H1 (cell line): Measurements from ENCODE around the gene MTERF2. TPM values are rescaled to one million over a fixed set of nuclear protein-coding genes. Genes with fewer than 3 reads are reported as not detected.

Experiments
- CTCF ChIA-PET: fragments of 300-600 bp; sonication (Branson Sonifier 250); formaldehyde crosslinking; loops from one replicate; lab custom pipeline; 2021; ENCODE audit not compliant: partially characterized antibody; lab: Charles Lee
- POLR2A ChIA-PET: fragments of 300-600 bp; sonication (Branson Sonifier 250); formaldehyde crosslinking; loops from one replicate; lab custom pipeline; 2021; ENCODE audit warnings: inconsistent platforms; ENCODE audit not compliant: partially characterized antibody; lab: Charles Lee
- DNase-seq, 2 experiments: peaks; one replicate each; pipeline versions ENCODE4 v3.0.0 to v3.0.0-alpha.2; 2010 to 2022; ENCODE audit warnings: low spot score in 2 of 2, low read depth in 1 of 2, mixed read lengths in 1 of 2
- FAIRE-seq: peaks from 2 replicates; lab custom pipeline; 2011; peaks lifted over from hg19 to GRCh38; lab: Jason Lieb, UNC
- H2AFZ ChIP-seq: 2 replicates; pipeline ENCODE4 v1.8.1; 2012; ENCODE audit warnings: low read length, inconsistent platforms
- H2AK5ac ChIP-seq: 2 replicates; pipeline ENCODE4 v1.6.1; 2013; ENCODE audit warnings: low read depth, low read length
- H2BK120ac ChIP-seq: replicated peaks from 2 replicates; pipeline ENCODE3; 2013; ENCODE audit warnings: low read depth, low read length, inconsistent platforms
- H2BK12ac ChIP-seq: 2 replicates; pipeline ENCODE4 v1.6.1; 2013; ENCODE audit warnings: low read depth, low read length
- H2BK15ac ChIP-seq: 2 replicates; pipeline ENCODE4 v1.6.1; 2013; ENCODE audit warnings: low read length
- H2BK20ac ChIP-seq: 2 replicates; pipeline ENCODE4 v1.6.1; 2013; ENCODE audit warnings: low read length
- H2BK5ac ChIP-seq: 2 replicates; pipeline ENCODE4 v1.6.1; 2013; ENCODE audit warnings: low read depth, low read length
- H3K14ac ChIP-seq: 2 replicates; pipeline ENCODE4 v1.6.1; 2013; ENCODE audit warnings: inconsistent platforms; ENCODE audit not compliant: insufficient read length
- H3K18ac ChIP-seq: 2 replicates; pipeline ENCODE4 v1.6.1; 2013; ENCODE audit warnings: low read length; ENCODE audit errors: extremely low read depth
- H3K23ac ChIP-seq: 2 replicates; pipeline ENCODE4 v1.6.1; 2013; ENCODE audit warnings: inconsistent platforms; ENCODE audit not compliant: insufficient read length
- H3K23me2 ChIP-seq: 2 replicates; pipeline ENCODE4 v1.6.1; 2013; ENCODE audit warnings: low read depth, low read length
- H3K27ac ChIP-seq: 2 replicates; pipeline ENCODE4 v1.6.1; 2011; ENCODE audit warnings: low read depth, low read length, inconsistent platforms
- H3K27me3 ChIP-seq, 4 experiments: replicated peaks in 1 of 4; 1 replicate in 1 of 4; 2 replicates in 3 of 4; pipeline versions ENCODE4 v1.6.1 to v1.8.1; 2011 to 2013; ENCODE audit warnings: low read length in 3 of 4, mild to moderate bottlenecking in 3 of 4, inconsistent platforms in 2 of 4, mixed read lengths in 2 of 4, moderate library complexity in 1 of 4; ENCODE audit not compliant: control insufficient read depth in 3 of 4, insufficient read depth in 3 of 4; ENCODE audit errors: extremely low read depth in 1 of 4
- H3K36me3 ChIP-seq, 4 experiments: 2 replicates each; pipeline versions ENCODE4 v1.6.1 to v1.8.1; 2011 to 2013; ENCODE audit warnings: mild to moderate bottlenecking in 4 of 4, low read length in 3 of 4, moderate library complexity in 2 of 4, control low read depth in 1 of 4, inconsistent platforms in 1 of 4; ENCODE audit not compliant: insufficient read depth in 4 of 4, control insufficient read depth in 2 of 4
- H3K4ac ChIP-seq: replicated peaks from 2 replicates; pipeline ENCODE3; 2013; ENCODE audit warnings: low read length, low read depth, mixed read lengths, inconsistent platforms; ENCODE audit not compliant: insufficient read length
- H3K4me1 ChIP-seq, 4 experiments: replicated peaks in 1 of 4; 1 replicate in 1 of 4; 2 replicates in 3 of 4; pipeline versions ENCODE4 v1.6.1 to v1.8.1; 2011 to 2013; ENCODE audit warnings: low read length in 3 of 4, inconsistent platforms in 2 of 4, mixed read lengths in 1 of 4; ENCODE audit not compliant: insufficient read depth in 4 of 4, control insufficient read depth in 3 of 4
- H3K4me2 ChIP-seq, 2 experiments: 2 replicates each; pipeline versions ENCODE4 v1.6.1 to v1.8.1; 2011 to 2013; ENCODE audit warnings: low read depth in 2 of 2, low read length in 2 of 2, control low read depth in 1 of 2, inconsistent platforms in 1 of 2, mild to moderate bottlenecking in 1 of 2; ENCODE audit not compliant: insufficient read depth in 1 of 2
- H3K4me3 ChIP-seq, 4 experiments: fragments of 200-600, 300-600 bp in 1 of 4; sonication (generic), shearing (Covaris generic), sonication (Bioruptor Twin) in 1 of 4; 2 replicates each; pipeline versions ENCODE4 v1.5.1 to v1.8.1; 2011 to 2016; ENCODE audit warnings: low read length in 4 of 4, low read depth in 3 of 4, control low read depth in 2 of 4, inconsistent platforms in 2 of 4, mild to moderate bottlenecking in 2 of 4, mixed read lengths in 1 of 4, moderate library complexity in 1 of 4; ENCODE audit not compliant: insufficient read depth in 2 of 4; ENCODE audit errors: extremely low read depth in 1 of 4
- H3K56ac ChIP-seq: replicated peaks from 2 replicates; pipeline ENCODE3; 2013; ENCODE audit warnings: low read depth, mild to moderate bottlenecking, mixed read lengths, low read length, inconsistent platforms; ENCODE audit not compliant: insufficient read length
- H3K79me1 ChIP-seq: 2 replicates; pipeline ENCODE4 v1.6.1; 2013; ENCODE audit warnings: low read depth, low read length, control low read depth
- H3K79me2 ChIP-seq, 2 experiments: 2 replicates each; pipeline versions ENCODE4 v1.6.1 to v1.8.1; 2012 to 2013; ENCODE audit warnings: low read length in 2 of 2, mild to moderate bottlenecking in 2 of 2, inconsistent platforms in 1 of 2; ENCODE audit not compliant: insufficient read depth in 2 of 2, control insufficient read depth in 1 of 2
- H3K9ac ChIP-seq, 4 experiments: replicated peaks in 1 of 4; 1 replicate in 1 of 4; 2 replicates in 3 of 4; pipeline versions ENCODE4 v1.6.1 to v1.8.1; 2011 to 2013; ENCODE audit warnings: low read depth in 3 of 4, low read length in 3 of 4, control low read depth in 2 of 4, mild to moderate bottlenecking in 2 of 4, moderate library complexity in 2 of 4, inconsistent platforms in 1 of 4; ENCODE audit errors: extremely low read depth in 1 of 4
- H3K9me3 ChIP-seq, 2 experiments: 2 replicates each; pipeline versions ENCODE4 v1.6.1 to v1.8.1; 2012 to 2013; ENCODE audit warnings: mild to moderate bottlenecking in 2 of 2, moderate library complexity in 2 of 2, control low read depth in 1 of 2, inconsistent platforms in 1 of 2, low read depth in 1 of 2, low read length in 1 of 2, mixed read lengths in 1 of 2; ENCODE audit not compliant: insufficient read depth in 2 of 2
- H4K20me1 ChIP-seq, 2 experiments: replicated peaks in 1 of 2; 2 replicates each; pipeline versions ENCODE3 to v1.8.1; 2011 to 2013; ENCODE audit warnings: inconsistent platforms in 2 of 2, low read length in 2 of 2, mild to moderate bottlenecking in 1 of 2; ENCODE audit not compliant: insufficient read depth in 2 of 2, control insufficient read depth in 1 of 2
- H4K5ac ChIP-seq: 2 replicates; pipeline ENCODE4 v1.6.1; 2013; ENCODE audit warnings: low read length, low read depth, mixed read lengths, inconsistent platforms; ENCODE audit not compliant: insufficient read length
- H4K8ac ChIP-seq: 2 replicates; pipeline ENCODE4 v1.8.0; 2013; ENCODE audit warnings: mild to moderate bottlenecking, moderate library complexity, low read length, inconsistent platforms; ENCODE audit not compliant: insufficient read depth; ENCODE audit errors: extremely low read depth
- H4K91ac ChIP-seq: replicated peaks from 2 replicates; pipeline ENCODE3; 2013; ENCODE audit warnings: low read length, mixed read lengths, inconsistent platforms; ENCODE audit not compliant: insufficient read length
- GABPA ChIP-seq: IDR thresholded peaks from 2 replicates; pipeline ENCODE4 v1.6.1; 2011; ENCODE audit warnings: mild to moderate bottlenecking, low read length, moderate library complexity, borderline replicate concordance; ENCODE audit not compliant: insufficient read depth
- SP1 ChIP-seq: IDR thresholded peaks from 2 replicates; pipeline ENCODE4 v1.6.1; 2011; ENCODE audit warnings: low read depth, low read length
- TAF1 ChIP-seq: IDR thresholded peaks from 2 replicates; pipeline ENCODE4 v1.6.1; 2011; ENCODE audit warnings: mild to moderate bottlenecking, low read depth, low read length
- TCF12 ChIP-seq: IDR thresholded peaks from 2 replicates; pipeline ENCODE4 v1.6.1; 2011; ENCODE audit warnings: low read depth, mild to moderate bottlenecking, low read length
- whole genome bisulfite sequencing, 2 experiments: shearing (Covaris generic) in 1 of 2; methylation state at CpG; one replicate each; pipeline versions ENCODE4 v1.1.6 to v1.1.7; 2013 to 2015; ENCODE audit warnings: low lambda C conversion rate in 2 of 2, mixed read lengths in 2 of 2, inconsistent platforms in 1 of 2, low coverage in 1 of 2, missing lambda C conversion rate in 1 of 2; ENCODE audit not compliant: insufficient replicate concordance in 2 of 2, insufficient coverage in 1 of 2, insufficient read length in 1 of 2; ENCODE audit errors: extremely low coverage in 1 of 2, missing lambda C conversion rate in 1 of 2; 5-methylcytosine and 5-hydroxymethylcytosine counted together
- polyA plus RNA-seq, 7 experiments: library from polyadenylated mRNA; depleted of rRNA in 3 of 7; stranded (reverse) in 5 of 7; unstranded in 2 of 7; fragments of >200 nt in 5 of 7; fragments of 200-250 nt in 2 of 7; gene quantifications; 1 replicate in 5 of 7; 2 replicates in 1 of 7; 4 replicates in 1 of 7; pipeline versions ENCODE4 v1.2.1 to v1.2.3, GENCODE V29; 2011 to 2013; ENCODE audit warnings: missing spikeins in 2 of 7, mixed read lengths in 2 of 7
- total RNA-seq: library from RNA; stranded (reverse); fragmentation: NEBNext Ultra II Directional; extraction: Animal tissue kit (Norgen Biotek cat#: 25700); gene quantifications from 2 replicates; pipeline ENCODE4 v1.2.1, GENCODE V29; 2021

Gene MTERF2
- total and polyA plus RNA-seq, 2 of the 8 experiments (the other 6 are each of a cell fraction or from before 2014, with no cell fraction given) = 2.8 to 7.1 TPM

DNA sequence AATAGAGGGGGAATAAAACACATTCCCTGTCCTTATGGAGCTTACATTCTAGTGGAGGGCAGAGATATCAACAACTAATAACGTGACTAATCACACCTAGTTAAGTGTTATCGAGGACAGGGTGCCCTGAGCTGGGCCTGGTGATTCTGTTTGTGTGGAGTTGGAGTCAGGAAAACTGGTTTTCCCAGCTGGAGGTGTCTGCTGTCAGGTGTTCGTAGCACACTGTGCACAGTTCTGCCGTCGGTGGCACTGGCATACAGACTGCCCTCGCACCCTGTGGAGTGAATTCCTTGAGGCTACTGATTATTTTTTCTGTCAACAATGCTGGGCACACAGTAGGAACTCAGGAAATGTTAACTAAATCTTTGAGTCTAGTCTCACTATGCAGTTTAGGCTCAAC is 900 bp upstream of the MTERF2 start:
- H3K23ac ChIP-seq = no peak overlapping the region
- no peak overlapping the region for H2BK20ac ChIP-seq
- H3K79me1 ChIP-seq = no peaks in the 10 kb centered on the region
- CTCF ChIA-PET = interaction anchor here (0.6 to 1.3 kb wide), 3 partner anchors 27 to 597 kb away, joined by 4 to 6 read pairs (median 5); no protein-coding TSS in a partner anchor
- H4K5ac ChIP-seq = no peak overlapping the region
- no peak overlapping the region for H4K91ac ChIP-seq
- no peak overlapping the region for H3K27ac ChIP-seq
- peaks cover 4% of the 10 kb centered on the region; the same call in 1 of the 2 replicates for H3K23me2 ChIP-seq
- no peak overlapping the region for H3K4ac ChIP-seq
- no peak overlapping the region for H3K9ac ChIP-seq
- H2BK5ac ChIP-seq = no peak overlapping the region
- no peaks in the 10 kb centered on the region for H3K79me2 ChIP-seq
- no peak overlapping the region for H2AFZ ChIP-seq
- 76% methylated on average over 6 of the region's 6 CpGs; no CpG with 5 or more reads in 1 of the 2 experiments for WGBS, 2 experiments
- no peak overlapping the region for H2BK120ac ChIP-seq
- no peaks in the 10 kb centered on the region for H3K9me3 ChIP-seq
- no peaks in the 10 kb centered on the region for H4K20me1 ChIP-seq
- DNase-seq (no peak), FAIRE-seq (no peak)
- H2BK15ac ChIP-seq = no peak overlapping the region
- no peak overlapping the region for H4K8ac ChIP-seq
- peaks cover 0 to 4% (median 0%) of the 10 kb centered on the region in 4 experiments; a peak in 2 of 8 replicates for H3K36me3 ChIP-seq
- H2BK12ac ChIP-seq = no peak overlapping the region
- no peaks in the 10 kb centered on the region; a peak in 1 of 7 replicates for H3K27me3 ChIP-seq
- H3K18ac ChIP-seq = no peak overlapping the region
- H3K4me1 ChIP-seq = peaks cover 2 to 10% (median 6%) of the 10 kb centered on the region in 4 experiments
- POLR2A ChIA-PET = interaction anchor here (1.3 to 1.4 kb wide), 2 partner anchors 27 to 32 kb away, joined by 3 to 7 read pairs; partner anchors contain the start of gene TMEM263
- no peak overlapping the region for H3K14ac ChIP-seq
- H3K4me3 ChIP-seq = peak overlapping the region in 1 of 4 experiments; percentile 86; a peak in 1 of 8 replicates
- no peak overlapping the region for H3K56ac ChIP-seq
- no peak overlapping the region for H2AK5ac ChIP-seq
- peak overlapping the region; percentile 65 to 82 for H3K4me2 ChIP-seq
- TF ChIP-seq GABPA (no peak), SP1 (no peak), TAF1 (no peak), TCF12 (no peak)
